Bronchial epithelial cell (primary cell): ENCODE results near the gene KLHL18. TPM values are rescaled to one million over a fixed set of nuclear protein-coding genes. Genes with fewer than 3 reads are reported as not detected.
A peak's percentile ranks its signal among the peaks of the same experiment; 100 is the strongest.
"Not testable (repeated sequence)": the region's sequence is repeated elsewhere in the genome, so short reads cannot be mapped to it uniquely, and the experiment has no call there.

Experiments
- DNase-seq: peaks from one replicate; pipeline ENCODE4 v3.0.0-alpha.2; 2010; ENCODE audit warnings: low read depth
- FAIRE-seq: peaks from 2 replicates; lab custom pipeline; 2011; peaks lifted over from hg19 to GRCh38; lab: Jason Lieb, UNC
- H3K27me3 ChIP-seq: 2 replicates; pipeline ENCODE4 v1.5.1; 2011; ENCODE audit warnings: low read length; ENCODE audit not compliant: control insufficient read depth, insufficient read depth
- H3K36me3 ChIP-seq: 2 replicates; pipeline ENCODE4 v1.5.1; 2011; ENCODE audit warnings: low read length; ENCODE audit not compliant: control insufficient read depth, insufficient read depth
- H3K4me3 ChIP-seq: 2 replicates; pipeline ENCODE4 v1.5.1; 2011; ENCODE audit warnings: mild to moderate bottlenecking, low read depth, low read length, control low read depth
- CTCF ChIP-seq: IDR thresholded peaks from 2 replicates; pipeline ENCODE4 v1.5.1; 2011; ENCODE audit warnings: mild to moderate bottlenecking, moderate library complexity, low read length, control low read depth, inconsistent platforms; ENCODE audit not compliant: insufficient read depth, severe bottlenecking
- total RNA-seq: library from RNA; depleted of rRNA; stranded (reverse); fragments of >200 nt; gene quantifications from 2 replicates; pipeline ENCODE4 v1.2.1, GENCODE V29; 2014

The KLHL18 gene
- total RNA-seq, 1 donor from 2014 or later, result 25.5 TPM

- no peak for TF ChIP-seq CTCF
- H3K27me3 ChIP-seq, result no peaks in the 10 kb centered on the region
- H3K4me3 ChIP-seq, result no peak overlapping the region
- no peaks in the 10 kb centered on the region for H3K36me3 ChIP-seq
- no peak for DNase-seq
- FAIRE-seq, result no peak
These were observed 84.1 kb downstream of the KLHL18 start for GRCh38 chr3:47366833-47367232.

DNA sequence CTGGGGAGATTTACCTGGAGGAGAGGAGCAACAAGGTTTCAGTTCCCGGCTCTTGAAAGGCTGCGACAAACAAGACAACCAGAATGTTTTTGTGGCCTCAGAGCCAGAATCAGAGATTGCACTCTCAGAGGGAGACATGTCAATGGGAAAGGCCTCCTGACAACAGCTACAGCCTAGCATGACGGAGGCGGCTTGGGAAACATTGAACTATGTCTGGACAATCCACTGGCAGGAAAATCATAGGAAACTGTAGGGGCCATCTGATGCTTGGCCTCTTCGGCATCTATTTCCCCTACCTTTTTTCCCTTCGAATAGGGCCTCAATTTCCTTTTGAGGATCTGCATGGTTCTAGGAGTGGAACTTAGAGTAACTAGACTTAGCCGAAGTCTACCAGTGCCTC is 84.9 kb downstream of the KLHL18 start:
- no peak for FAIRE-seq
- no peak for DNase-seq
- H3K36me3 ChIP-seq, result no peaks in the 10 kb centered on the region
- no peaks in the 10 kb centered on the region for H3K27me3 ChIP-seq
- no peak overlapping the region for H3K4me3 ChIP-seq
- no peak for TF ChIP-seq CTCF

GRCh38 chr3:47370020-47370419 is 87.3 kb downstream of the KLHL18 start:
- H3K27me3 ChIP-seq, H3K4me3 ChIP-seq, FAIRE-seq, DNase-seq, H3K36me3 ChIP-seq: not testable (repeated sequence)

GRCh38 chr3:47370887-47371697 is 88.3 kb downstream of the KLHL18 start:
- H3K4me3 ChIP-seq, result no peak overlapping the region
- peak; percentile 42 for TF ChIP-seq CTCF
- no peaks in the 10 kb centered on the region for H3K36me3 ChIP-seq
- FAIRE-seq (no peak), DNase-seq (no peak)
- no peaks in the 10 kb centered on the region for H3K27me3 ChIP-seq

- H3K27me3 ChIP-seq, result no peaks in the 10 kb centered on the region
- no peak for TF ChIP-seq CTCF
- no peak overlapping the region for H3K4me3 ChIP-seq
- H3K36me3 ChIP-seq, result no peaks in the 10 kb centered on the region
- DNase-seq, result no peak
- FAIRE-seq, result no peak
These were observed 91.8 kb downstream of the KLHL18 start for GRCh38 chr3:47374587-47374986.

DNA sequence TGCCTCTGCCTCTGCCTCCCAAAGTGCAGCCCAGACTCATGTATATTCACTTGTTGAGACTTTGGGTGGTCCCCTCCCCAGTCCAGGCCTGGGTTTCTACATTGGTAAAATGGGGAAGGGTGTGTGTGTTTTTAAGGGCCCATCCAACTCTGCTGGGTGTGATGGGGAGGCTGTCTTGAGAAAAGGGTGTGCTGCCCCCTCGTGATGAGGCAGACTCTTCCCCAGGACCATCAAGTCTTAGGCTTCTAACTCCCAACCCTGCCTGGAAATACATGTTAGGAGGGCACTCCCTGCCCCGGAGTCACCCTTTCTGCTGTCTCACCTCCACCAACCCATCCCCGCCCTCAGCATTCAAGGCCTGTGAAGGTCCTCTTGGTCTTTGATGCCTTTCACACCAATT is 93.6 kb downstream of the KLHL18 start:
- FAIRE-seq, result no peak

More for the DNA sequence above, 93.6 kb downstream of the KLHL18 start:
- Histone ChIP-seq H3K36me3 (no peaks in the 10 kb centered on the region), H3K4me3 (no peak overlapping the region), H3K27me3 (no peaks in the 10 kb centered on the region)
- no peak for TF ChIP-seq CTCF
- no peak for DNase-seq
